GM18517 (cell line): ENCODE results near the gene PRM1.
A peak's percentile ranks its signal among the peaks of the same experiment; 100 is the strongest.

Experiments used
- ATAC-seq: cut with Tn5 transposase; IDR thresholded peaks from one replicate; pipeline ENCODE4 v1.9.1; 2021; ENCODE audit warnings: mild to moderate bottlenecking, moderate library complexity; ENCODE audit not compliant: unreplicated experiment

PRM1 gene

DNA sequence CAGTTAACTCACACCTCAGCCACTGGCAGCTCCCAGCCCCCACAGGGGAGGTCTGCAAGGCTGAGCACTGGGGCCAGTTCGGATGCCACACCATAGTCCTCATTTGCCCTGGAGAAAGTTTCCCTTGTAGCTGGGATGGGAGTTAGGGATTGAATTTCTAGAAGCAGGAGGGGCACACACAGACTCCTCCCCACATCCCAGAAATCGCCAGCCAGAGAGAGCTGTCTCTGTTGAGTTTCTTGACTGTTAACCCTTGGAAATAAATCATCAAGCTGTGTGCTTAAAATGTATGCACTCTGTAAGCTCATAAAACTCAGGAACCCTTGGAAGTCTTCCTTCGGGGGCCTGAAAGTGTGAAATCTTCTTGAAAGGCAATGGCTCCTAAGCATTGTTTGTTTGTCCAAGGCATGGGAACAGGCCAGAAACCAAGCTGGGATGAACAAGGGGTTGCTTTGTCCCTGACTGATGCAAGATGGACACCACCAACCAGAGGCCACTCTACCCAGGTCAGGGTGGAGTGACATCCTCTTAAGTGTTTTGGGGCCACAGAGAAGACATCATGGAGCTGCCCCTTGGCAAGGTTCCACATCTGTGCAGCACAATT, 7.3 kb downstream of the PRM1 start:
- ATAC-seq, result no peak

DNA sequence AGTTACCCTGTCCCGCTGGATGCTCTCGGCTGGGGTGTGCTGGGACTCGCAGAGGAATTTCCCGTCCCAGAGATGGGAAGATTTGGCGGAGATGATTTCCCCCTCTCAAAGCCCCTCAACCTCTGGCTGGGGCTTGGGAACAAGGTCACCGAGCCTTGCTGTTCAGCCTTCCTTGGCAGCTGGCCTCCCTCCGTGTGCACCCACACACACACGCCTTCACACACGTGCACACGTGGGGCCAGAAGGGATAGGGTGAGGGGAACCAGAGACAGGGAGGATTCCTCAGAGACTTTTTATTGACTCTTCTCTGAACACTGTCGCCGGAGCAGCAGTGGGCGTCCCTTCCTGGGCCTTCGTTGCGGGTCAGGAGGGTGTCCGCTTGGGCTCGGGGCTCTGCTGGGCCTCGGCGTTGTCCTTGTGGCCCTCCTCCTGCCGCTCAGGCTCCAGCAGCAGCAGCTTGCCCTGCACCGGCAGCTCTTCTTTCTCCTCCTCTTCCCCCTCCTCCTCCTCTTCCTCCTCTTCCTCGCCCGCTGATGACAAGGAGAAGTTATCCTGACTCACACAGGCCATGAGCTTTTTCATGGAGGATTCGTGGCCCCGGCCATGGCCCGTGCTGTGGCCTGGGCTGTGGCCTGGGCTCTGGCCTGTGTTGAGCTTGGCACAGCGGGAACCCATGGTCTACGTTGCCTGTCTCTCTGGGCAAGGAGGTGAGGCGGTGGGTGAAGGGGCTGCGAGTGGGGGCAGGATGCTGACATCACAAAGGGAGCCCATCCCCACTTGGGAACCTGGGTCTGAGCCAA, 8.0 kb downstream of the PRM1 start, which contains the start of gene PRM3:
PRM3 (minus strand) TSS at position 709 of the 800 bp plus-strand sequence; CDS start at position 675, 34 bp downstream.
- ATAC-seq, result no peak

DNA sequence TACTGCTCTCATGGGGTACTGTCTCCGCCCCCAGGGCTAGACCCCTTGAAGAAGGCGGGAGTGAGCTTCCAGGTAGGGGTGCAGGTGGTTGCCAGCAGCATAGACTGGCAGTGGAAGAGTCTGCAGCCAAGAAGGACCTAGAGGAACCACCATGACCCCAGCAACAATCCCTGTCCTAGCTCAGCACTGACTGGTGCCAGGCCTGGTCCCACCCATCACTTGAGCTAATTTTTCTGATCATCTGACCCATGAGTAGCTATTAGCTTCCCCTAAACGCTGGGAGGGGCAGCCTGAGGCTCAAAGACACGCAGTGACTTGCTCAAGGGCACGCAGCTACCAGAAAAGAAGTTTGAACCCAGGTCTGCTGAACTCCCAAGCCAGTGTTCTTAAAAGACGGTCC, 8.6 kb downstream of the PRM1 start:
- no peak for ATAC-seq

DNA sequence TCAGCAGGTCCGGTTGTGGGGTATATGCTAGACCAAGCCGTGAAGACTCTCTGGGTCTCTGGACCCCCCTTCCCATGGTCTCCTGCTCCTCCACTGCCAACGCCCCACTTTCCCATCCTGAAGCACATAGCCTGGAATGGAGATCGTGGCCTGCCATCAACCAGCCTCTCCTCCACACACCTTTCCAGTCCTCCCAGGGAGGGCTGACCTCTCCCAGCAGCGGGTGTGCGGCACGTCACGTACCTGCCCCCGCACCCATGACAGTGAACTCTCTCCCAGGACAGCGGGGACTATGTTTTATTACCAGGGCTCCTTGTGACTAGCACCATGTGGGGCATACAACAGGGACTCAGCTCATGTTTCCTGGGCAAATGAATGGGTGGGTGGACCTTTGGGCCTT, 9.5 kb downstream of the PRM1 start:
- ATAC-seq, result no peak

DNA sequence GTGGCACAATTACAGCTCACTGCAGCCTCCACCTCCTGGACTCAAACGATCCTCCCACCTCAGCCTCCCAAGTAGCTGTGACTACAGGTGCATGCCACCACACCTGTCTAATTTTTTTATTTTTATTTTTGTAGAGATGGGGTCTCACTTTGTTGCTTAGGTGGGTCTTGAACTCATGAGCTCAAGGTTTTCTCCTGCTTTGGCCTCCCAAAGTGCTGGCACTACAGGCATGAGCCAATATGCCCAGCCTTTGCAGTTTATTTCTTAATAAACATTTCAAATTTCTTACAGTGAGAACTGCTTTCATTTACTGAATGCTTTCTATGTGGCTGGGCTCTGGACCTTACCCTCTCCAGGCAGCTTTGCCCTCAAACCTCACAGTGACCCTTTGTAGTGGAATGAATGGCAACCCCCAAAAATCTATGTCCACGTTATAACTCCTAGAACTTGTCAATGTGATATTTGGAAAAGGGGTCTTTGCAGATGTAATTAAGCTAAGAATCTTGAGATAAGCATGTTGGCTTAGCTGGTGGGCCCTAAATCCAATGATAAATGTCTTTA, 10.4 kb downstream of the PRM1 start:
- ATAC-seq, result no peak

DNA sequence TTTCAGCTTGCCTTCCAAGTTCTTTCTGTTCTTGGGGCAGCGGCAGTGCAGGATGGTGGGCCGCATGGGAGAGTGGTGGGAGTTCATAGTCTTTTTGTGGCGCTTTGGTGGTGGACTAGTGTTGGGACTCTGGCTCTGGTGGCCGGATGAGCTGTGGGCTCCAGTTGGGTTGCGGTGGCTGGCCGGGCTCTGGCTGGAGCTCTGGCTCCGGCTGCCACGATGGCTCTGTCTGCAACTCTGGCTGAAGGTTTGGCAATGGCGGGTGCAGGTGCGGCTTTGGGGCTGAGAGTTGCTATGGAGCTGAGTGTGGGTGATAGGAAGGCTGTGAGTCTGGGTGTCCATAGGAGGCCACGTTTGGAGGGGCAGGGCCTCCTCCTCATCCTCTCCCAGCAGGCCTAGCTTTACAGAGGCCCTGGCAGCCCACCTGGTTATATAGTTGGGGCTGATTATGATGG, 12.2 kb downstream of the PRM1 start, which contains the start of gene TNP2:
TNP2 (minus strand) TSS at position 405 of the 455 bp plus-strand sequence; CDS start at position 342, 63 bp downstream.
- ATAC-seq, result no peak

DNA sequence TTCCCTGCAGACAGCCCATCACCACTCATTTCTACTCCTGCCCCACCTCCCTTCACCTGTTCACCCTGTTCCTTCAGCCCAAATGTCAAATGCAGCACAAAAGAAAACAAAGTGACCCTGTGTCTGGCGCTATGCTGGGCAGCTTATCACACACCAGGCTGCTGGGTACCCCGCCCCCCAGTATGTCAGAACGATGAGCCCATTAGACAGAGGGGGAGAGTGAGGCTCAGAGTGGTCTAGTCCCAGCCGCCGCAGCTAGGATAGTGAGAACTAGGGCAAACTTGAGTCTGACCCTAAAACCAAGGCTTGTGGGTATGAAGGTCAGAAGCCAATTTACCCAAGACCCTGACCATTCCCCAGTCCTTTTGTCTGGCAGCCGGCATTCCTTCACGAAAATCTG, 16.0 kb downstream of the PRM1 start:
- ATAC-seq, result no peak

DNA sequence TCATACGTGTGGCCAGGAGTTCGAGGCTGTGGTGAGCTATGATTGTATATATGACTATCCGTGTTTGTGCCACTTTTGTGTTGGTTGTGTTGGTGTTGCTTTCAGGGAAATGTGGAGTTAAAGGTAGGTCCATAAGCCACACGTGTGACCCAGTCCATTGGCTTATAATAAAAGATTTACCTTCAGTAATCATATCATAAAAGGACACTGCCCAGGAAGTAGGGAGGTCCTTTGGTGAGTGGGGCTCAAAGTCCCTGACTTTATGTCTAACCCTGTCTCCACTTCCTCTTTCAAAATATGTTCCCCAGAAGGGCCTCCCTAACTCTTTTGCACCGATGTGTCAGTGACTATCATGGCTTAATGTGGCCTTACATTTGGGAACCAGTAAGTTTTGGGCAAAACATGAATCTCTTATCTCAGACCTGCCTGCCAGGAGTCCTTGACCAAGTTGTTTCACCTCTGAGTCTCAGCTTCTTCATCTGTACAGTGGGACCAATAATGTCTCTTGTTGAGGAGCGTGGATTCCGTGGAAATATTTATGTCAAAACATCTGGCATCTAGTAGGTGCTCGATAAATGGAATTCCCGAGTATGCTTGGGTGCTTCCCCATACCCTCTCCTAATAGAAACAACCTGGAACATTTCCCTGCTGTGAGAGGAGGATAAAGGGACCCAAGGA, 16.8 kb downstream of the PRM1 start:
- no peak for ATAC-seq

DNA sequence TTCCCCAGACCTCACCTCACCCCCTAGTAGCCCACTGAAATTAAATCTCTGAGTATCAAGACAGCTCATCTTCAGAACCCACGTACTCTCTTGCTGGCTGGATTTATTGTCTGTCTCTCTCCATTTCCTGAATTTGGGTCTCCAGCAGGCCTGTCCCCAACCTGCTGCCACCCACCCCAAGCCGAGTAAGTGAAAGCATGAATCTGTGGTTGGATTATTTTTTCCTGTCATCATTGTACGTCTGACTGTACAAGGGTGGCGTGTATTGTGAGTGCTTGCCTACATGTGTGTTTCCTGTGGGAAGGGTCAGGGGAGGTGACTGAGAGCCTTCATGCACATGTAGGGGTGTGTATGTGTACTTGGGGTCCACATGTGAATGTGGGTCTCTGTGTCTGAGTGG, 17.4 kb downstream of the PRM1 start:
- no peak for ATAC-seq

DNA sequence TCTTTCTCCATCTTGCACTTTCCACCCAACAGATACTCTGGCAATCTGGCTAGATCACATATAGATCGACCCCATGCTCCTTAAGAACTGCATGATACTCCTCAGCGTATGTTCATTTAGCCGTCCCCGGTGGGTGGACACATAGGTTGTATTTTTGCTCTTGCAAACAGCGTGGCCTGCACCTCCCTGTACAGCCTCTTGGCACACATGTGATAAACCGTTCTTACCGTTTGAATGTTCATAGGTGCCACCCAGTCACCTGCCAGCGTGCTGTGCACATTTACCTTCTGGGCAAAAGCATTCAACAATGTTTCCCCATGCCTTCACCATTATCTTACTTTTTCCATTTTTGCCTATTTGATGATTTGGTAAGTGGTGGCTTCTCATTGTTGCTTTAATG, 18.2 kb downstream of the PRM1 start:
- no peak for ATAC-seq

DNA sequence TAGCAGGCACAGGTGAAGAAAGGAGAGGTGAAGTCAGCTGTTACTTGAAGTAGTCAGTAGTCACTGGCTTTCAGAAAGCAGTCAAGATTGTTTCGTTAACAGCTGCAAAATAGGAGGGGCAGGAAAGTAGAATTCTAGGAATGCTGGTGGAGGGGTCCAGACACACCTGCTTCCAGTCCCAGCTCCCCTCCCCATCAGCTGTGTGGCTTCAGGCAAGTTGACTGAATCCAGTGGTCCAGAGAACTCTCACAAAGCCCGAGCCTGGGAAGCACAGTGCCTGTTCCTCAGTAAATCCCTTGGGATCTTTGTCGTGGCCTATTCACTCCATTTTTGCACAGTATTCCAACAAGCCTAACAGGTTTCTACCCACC, 20.5 kb downstream of the PRM1 start:
- no peak for ATAC-seq

DNA sequence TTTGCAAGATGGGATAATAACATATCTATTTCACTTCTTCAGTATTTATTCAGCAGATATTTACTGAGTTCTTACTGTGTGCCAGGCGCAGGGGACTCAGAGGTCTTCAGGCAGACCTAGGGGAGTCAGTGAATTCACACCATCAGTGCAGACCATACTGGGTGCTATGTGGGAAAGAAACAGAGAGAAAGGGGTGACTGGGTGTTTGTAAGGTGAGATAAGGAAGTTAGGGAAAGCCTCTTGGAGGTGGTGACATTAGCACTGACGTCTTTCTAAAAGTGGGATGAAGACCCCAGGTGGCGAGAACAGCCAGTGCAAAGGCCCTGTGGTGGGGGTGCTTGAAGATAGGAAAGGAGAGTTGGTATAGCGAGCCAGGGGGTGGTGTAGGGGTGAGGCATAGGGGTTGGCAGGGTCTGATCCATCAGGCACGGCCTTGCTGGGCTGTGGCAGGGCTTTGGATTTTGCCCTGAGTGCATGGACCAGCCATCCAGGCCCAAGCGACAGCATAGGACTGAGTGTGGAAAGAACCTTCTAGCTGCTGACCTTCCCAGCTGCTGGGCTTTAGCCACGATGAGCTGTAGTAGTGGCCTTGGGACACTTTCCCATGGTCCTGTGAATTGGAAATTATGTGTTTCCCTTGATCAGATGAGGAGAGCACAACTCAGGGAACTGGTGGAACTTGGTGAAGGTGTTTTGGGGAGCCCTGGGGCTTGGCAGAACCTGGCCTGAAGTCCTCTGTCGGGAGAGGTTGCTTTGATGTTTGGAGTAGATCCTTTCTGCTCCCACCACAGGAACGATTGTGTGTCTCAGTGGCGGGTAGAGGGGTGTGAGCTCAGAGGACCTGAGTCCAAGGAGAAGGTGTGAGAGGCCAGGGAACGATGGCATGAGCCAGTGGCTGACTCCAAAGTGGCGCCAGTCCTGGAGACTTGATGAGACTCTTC, 21.2 kb downstream of the PRM1 start:
- no peak for ATAC-seq

DNA sequence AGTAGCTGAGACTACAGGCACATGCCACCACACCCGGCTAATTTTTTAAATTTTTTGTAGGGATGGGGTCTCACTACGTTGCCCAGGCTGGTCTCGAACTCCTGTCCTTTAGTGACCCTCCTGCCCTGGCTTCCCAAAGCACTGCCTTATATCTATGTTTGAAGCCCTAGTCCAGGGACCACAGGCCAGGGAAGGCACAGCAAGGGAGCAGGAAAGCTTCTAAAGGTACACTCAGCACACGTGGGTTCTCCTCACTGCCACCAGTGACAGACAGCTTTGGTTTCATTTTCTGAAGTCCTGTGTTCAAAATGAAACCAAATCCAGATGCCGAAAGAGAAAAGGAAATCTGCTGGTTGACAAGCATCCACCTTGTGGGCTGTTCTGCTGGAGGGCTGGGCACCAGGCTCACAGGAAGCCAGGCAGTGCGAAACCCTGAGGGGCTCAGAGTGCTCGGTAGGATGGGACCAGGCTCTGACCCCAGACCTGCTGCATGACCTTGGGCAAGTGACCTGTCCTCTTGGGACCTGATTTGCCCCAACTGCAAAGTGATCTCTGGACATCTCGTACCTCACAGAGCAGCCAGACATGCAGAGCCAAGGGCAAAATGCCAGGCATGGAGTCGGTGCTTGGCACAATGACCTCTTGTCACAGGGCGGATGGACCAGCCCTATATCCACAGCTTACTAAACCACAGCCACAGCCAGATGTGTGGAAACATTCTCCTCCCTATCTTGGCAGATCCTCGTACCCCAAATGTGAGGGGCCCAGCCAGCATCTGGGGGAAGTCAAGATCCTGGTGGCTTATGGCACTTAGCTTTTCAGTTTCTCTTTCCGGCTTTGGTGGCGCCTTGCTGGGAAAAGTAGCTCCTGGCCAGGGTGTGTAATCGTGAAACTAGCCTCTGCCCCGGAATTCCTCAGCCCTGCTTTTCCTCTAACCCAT, 22.3 kb downstream of the PRM1 start:
- no peak for ATAC-seq

DNA sequence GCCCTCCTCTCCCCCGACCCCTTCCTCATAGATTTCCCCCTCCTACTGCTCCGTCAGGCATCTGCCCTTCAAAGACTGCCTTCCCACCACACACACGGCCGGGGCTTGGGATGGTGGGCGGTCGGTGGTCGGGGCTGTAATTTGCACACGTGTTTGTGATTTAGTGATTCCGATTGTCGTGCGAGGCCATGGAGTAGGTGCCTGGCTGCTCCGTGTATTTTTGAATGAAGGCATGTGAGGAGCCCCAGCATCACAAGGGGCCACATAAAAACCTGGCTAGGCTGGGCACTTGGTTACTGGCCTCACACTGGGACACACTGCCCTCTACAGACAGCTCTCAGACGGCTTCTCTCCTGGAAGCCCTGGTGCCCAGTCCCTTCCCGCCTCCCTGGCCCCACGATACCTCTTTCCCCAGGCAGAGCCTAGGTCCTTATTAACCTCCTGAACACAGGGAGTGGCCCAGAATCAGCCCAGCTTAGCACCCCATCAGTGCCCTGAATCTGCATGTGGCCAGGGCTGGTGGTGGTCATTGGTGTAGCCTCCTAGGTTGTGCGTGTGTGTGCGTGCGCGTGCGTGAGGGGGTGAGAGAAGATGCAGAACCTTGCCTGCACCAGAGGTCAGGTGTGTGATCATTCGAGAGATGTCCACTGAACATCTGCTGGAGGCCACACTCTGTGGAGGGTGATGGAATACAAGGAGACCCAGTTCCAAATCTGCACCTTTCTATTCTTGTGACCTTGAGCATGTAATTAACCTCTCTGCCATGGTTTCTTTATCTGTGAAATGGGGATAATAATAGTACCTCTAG, 23.8 kb downstream of the PRM1 start:
- ATAC-seq, result no peak

DNA sequence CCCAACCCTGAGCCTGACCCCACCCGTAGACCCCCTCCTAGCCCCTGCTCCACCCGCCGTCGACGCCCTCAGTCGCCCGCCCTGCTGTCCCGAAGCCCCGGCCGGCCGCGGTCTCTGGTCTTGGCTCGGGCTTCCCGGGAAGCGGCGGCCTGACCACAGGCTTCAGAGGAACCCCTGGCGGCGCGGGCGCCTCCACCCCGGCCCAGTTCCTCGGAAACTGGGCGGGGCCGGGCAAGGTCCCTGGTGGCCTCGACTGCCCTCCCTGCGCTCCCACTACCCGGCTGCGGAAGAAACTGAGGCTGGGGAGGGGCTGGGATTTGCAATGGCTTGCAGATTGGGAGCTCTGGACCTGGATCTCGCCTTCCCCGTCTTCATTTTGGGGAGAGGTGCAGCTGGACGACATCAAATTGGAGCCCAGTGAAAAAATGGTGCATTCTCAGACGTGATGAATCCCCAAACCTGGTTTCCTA, 24.4 kb downstream of the PRM1 start:
- no peak for ATAC-seq

DNA sequence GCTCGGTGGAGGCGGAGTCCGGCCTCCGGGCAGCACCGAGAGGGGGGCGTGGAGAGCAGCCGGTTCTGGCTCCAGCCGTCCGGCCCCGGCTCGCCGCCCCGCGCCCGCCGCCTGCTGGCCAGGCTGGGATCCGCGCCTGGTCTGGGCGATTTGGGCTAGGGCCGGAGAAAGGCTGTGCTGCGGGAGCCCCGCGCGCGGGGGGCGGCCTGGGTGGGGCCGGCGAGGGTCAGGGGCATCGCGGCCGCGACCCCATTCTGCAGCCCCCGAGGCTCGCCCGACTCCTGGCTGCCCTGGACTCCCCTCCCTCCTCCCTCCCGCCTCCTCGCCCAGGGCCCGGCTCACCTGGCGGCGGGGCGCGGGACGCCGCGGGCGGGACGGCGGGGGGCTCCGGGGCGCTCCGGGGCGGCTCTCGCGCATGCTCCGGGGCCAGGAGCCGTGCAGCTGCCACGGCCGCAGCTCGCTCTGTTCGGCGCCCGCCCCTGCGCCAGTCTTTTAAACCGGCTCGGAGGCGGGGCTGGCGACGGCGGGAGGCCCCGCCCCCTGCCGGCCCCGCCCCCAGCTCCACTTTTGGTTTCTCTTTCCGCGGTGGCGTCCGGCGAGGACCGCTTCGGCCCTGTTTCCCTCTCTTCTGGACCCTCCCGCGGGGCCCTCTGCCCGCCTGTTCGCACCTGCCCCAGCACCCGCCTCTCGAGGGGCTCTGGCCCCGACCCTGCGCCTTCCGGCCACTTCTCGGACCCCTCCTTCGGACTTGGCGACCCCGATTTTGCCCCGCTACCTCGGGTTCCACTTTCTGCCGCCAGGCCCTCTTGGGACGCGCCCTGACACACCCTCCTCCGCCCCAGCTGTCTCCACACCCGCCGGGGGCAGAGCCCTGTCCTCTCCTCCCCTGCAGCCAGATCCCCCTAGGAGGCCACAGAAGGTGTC, 25.1 kb downstream of the PRM1 start, which contains the start of gene SOCS1:
SOCS1 (minus strand) TSS at position 468 of the 924 bp plus-strand sequence. CDS start 726 bp downstream, outside the sequence.
- peak; percentile 42 for ATAC-seq
